ENCODE measurements around the gene BCL2A1. TPM values are rescaled to one million over a fixed set of nuclear protein-coding genes. Genes with fewer than 3 reads are reported as not detected.

Gene BCL2A1
- total RNA-seq, 2 donors from 2014 or later: not detected

GRCh38 chr15:79988448-79989117 lies 17.6 kb upstream of the BCL2A1 start:
- H3K27me3 Mint-ChIP-seq (ENCODE audit: insufficient read depth): no peaks in the 10 kb centered on the region
- TF ChIP-seq CTCF (conservative IDR thresholded peaks at IDR 0.05): no peak
- no peaks in the 10 kb centered on the region for H3K36me3 Mint-ChIP-seq (ENCODE audit: low read depth)
- Histone ChIP-seq H3K4me3 (ENCODE audit: low read length) (no peak overlapping the region), H3K4me1 (ENCODE audit: control insufficient read depth, insufficient read depth, low read length) (no peaks in the 10 kb centered on the region), H3K27me3 (ENCODE audit: control insufficient read depth, insufficient read depth, low read length, poor library complexity, severe bottlenecking) (no peaks in the 10 kb centered on the region), H3K27ac (ENCODE audit: low read depth, low read length) (no peak overlapping the region), H3K36me3 (ENCODE audit: control insufficient read depth, insufficient read depth, low read length) (no peaks in the 10 kb centered on the region), H3K9ac (ENCODE audit: extremely low read depth, low read length, poor library complexity, severe bottlenecking) (no peak overlapping the region), H3K9me3 (ENCODE audit: control insufficient read depth, low read length) (no peaks in the 10 kb centered on the region)
- H3K4me3 Mint-ChIP-seq: no peak overlapping the region
- no peak overlapping the region for H3K27ac Mint-ChIP-seq
- 94 to 96% methylated on average over 3 of the region's 3 CpGs for WGBS, 2 experiments (ENCODE audit: insufficient coverage in 1 of 2, insufficient read length in 1 of 2)
- no peaks in the 10 kb centered on the region for H3K4me1 Mint-ChIP-seq
- peaks cover 2% of the 10 kb centered on the region for H3K9me3 Mint-ChIP-seq
- no peak for DNase-seq

- no peak for DNase-seq
- H3K27ac Mint-ChIP-seq: no peak overlapping the region
These were observed 17.0 kb upstream of the BCL2A1 start for GRCh38 chr15:79987969-79988368.

GRCh38 chr15:79987569-79987955 lies 16.6 kb upstream of the BCL2A1 start:
- no peaks in the 10 kb centered on the region for H3K36me3 ChIP-seq (ENCODE audit: control insufficient read depth, insufficient read depth, low read length)
- no peak overlapping the region for H3K27ac Mint-ChIP-seq
- peaks cover 2% of the 10 kb centered on the region for H3K9me3 Mint-ChIP-seq
- H3K27me3 Mint-ChIP-seq (ENCODE audit: insufficient read depth): no peaks in the 10 kb centered on the region
- no peaks in the 10 kb centered on the region for H3K4me1 Mint-ChIP-seq
- H3K4me3 Mint-ChIP-seq: no peak overlapping the region
- no peak for TF ChIP-seq CTCF (conservative IDR thresholded peaks at IDR 0.05)
- H3K27ac ChIP-seq (ENCODE audit: low read depth, low read length): no peak overlapping the region
- H3K36me3 Mint-ChIP-seq (ENCODE audit: low read depth): no peaks in the 10 kb centered on the region
- no peaks in the 10 kb centered on the region for H3K4me1 ChIP-seq (ENCODE audit: control insufficient read depth, insufficient read depth, low read length)
- no peak overlapping the region for H3K9ac ChIP-seq (ENCODE audit: extremely low read depth, low read length, poor library complexity, severe bottlenecking)
- 90 to 100% methylated on average over 7 of the region's 7 CpGs for WGBS, 2 experiments (ENCODE audit: insufficient coverage in 1 of 2, insufficient read length in 1 of 2)
- H3K4me3 ChIP-seq (ENCODE audit: low read length): no peak overlapping the region
- no peaks in the 10 kb centered on the region for H3K27me3 ChIP-seq (ENCODE audit: control insufficient read depth, insufficient read depth, low read length, poor library complexity, severe bottlenecking)
- DNase-seq: no peak
- H3K9me3 ChIP-seq (ENCODE audit: control insufficient read depth, low read length): no peaks in the 10 kb centered on the region

More at GRCh38 chr15:79987969-79988368, 17.0 kb upstream of the BCL2A1 start:
- Histone ChIP-seq H3K4me3 (ENCODE audit: low read length) (no peak overlapping the region), H3K27me3 (ENCODE audit: control insufficient read depth, insufficient read depth, low read length, poor library complexity, severe bottlenecking) (no peaks in the 10 kb centered on the region), H3K9ac (ENCODE audit: extremely low read depth, low read length, poor library complexity, severe bottlenecking) (no peak overlapping the region), H3K36me3 (ENCODE audit: control insufficient read depth, insufficient read depth, low read length) (no peaks in the 10 kb centered on the region), H3K27ac (ENCODE audit: low read depth, low read length) (no peak overlapping the region), H3K4me1 (ENCODE audit: control insufficient read depth, insufficient read depth, low read length) (no peaks in the 10 kb centered on the region), H3K9me3 (ENCODE audit: control insufficient read depth, low read length) (no peaks in the 10 kb centered on the region)
- Mint-ChIP-seq H3K4me3 (no peak overlapping the region), H3K4me1 (no peaks in the 10 kb centered on the region), H3K36me3 (ENCODE audit: low read depth) (no peaks in the 10 kb centered on the region), H3K27me3 (ENCODE audit: insufficient read depth) (no peaks in the 10 kb centered on the region), H3K9me3 (peaks cover 2% of the 10 kb centered on the region)
- TF ChIP-seq CTCF (conservative IDR thresholded peaks at IDR 0.05): no peak
- 96 to 100% methylated on average over 2 to 3 of the region's 3 CpGs for WGBS, 2 experiments (ENCODE audit: insufficient coverage in 1 of 2, insufficient read length in 1 of 2)

Data from endodermal cell (in vitro differentiated cells).